ENCODE measurements around the gene AOPEP. TPM values are rescaled to one million over a fixed set of nuclear protein-coding genes. Genes with fewer than 3 reads are reported as not detected.

Gene AOPEP
- total RNA-seq, 1 experiment from 2014 or later, result 32.4 TPM

DNA sequence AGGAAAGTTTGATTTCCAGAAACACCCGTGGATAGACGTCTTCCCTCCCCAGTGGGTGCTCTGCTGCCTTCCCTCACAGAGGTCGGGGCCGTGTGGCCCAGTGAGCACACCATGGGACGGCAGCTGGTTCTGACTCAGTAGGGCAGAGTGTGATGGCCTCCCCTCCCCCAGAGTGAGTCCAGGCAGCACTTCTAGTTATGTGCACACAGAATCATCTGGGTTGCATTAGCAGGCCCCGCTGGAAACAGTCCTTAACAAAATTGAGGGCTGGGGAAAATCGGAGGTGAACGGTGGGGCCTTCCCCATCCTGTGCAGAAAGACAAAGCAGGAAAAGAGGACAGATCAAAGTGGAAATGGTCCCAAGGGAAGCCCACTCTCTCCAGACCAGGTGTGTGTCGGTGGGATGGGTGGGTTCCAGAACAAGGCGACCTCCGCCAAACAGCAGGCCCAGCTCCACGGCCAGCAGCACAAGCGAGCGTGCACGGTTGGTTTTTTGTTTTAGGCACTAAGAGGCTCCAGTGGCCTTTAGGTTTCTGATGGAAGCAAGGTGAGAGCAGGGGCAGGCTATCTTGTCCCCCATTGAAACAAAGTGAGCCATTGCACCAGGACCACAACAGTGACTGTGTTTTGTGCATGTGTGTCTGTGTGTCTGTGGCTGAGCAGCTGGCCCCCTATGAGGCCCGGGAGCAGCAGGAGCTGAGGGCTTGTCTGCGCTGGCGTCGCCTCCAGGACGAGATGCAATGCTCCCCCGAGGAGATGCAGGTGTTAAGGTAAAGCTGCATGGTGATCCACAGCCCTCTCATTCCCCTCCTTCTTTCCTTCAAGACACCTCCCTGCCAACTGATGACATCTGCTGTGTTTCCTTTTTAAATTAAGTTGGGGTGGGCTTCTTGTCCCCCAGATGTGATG, 201.5 kb downstream of the AOPEP start:
- ChIA-PET POLR2A (interaction anchor here (0.6 to 2.3 kb wide), 9 partner anchors 8 to 127 kb away, joined by 3 to 15 read pairs (median 3); no protein-coding TSS in a partner anchor), CTCF (no interaction called here)
- Mint-ChIP-seq H3K36me3 (ENCODE audit: insufficient read depth, unreplicated experiment) (peaks cover 24% of the 10 kb centered on the region), H3K4me3 (ENCODE audit: unreplicated experiment) (no peak overlapping the region), H3K27ac (ENCODE audit: low read depth, unreplicated experiment) (peak overlapping the region; percentile 89), H3K27me3 (ENCODE audit: insufficient read depth, unreplicated experiment) (no peaks in the 10 kb centered on the region), H3K9me3 (ENCODE audit: unreplicated experiment) (no peaks in the 10 kb centered on the region), H3K4me1 (ENCODE audit: insufficient read depth, unreplicated experiment) (peaks cover 64% of the 10 kb centered on the region)
- no TSS peak for BruUV-seq (replicated peaks)
- intact Hi-C loops (cut with micrococcal nuclease), result no loop called here
- no peak for DNase-seq (ENCODE audit: unreplicated experiment)
- no peak for TF ChIP-seq CTCF (IDR thresholded peaks at IDR 0.05; ENCODE audit: unreplicated experiment)

GRCh38 chr9:94928691-94929368, 202.3 kb downstream of the AOPEP start:
- Mint-ChIP-seq H3K9me3 (ENCODE audit: unreplicated experiment) (no peaks in the 10 kb centered on the region), H3K27ac (ENCODE audit: low read depth, unreplicated experiment) (peak overlapping the region; percentile 89), H3K27me3 (ENCODE audit: insufficient read depth, unreplicated experiment) (no peaks in the 10 kb centered on the region), H3K4me3 (ENCODE audit: unreplicated experiment) (peak overlapping the region; percentile 6), H3K4me1 (ENCODE audit: insufficient read depth, unreplicated experiment) (peaks cover 56% of the 10 kb centered on the region), H3K36me3 (ENCODE audit: insufficient read depth, unreplicated experiment) (peaks cover 24% of the 10 kb centered on the region)
- POLR2A ChIA-PET, result interaction anchor here (0.6 to 2.5 kb wide), 14 partner anchors 9 to 123 kb away, joined by 3 to 15 read pairs (median 4); no protein-coding TSS in a partner anchor
- DNase-seq (ENCODE audit: unreplicated experiment), result no peak
- no peak for TF ChIP-seq CTCF (IDR thresholded peaks at IDR 0.05; ENCODE audit: unreplicated experiment)
- no TSS peak for BruUV-seq (replicated peaks)
- intact Hi-C loops (cut with micrococcal nuclease), result loop anchor here (1.0 kb wide), 1 partner anchor 146 kb away; no protein-coding TSS in a partner anchor
- CTCF ChIA-PET, result interaction anchor here (0.6 kb wide), 1 partner anchor 10 kb away, joined by 3 read pairs; no protein-coding TSS in a partner anchor

DNA sequence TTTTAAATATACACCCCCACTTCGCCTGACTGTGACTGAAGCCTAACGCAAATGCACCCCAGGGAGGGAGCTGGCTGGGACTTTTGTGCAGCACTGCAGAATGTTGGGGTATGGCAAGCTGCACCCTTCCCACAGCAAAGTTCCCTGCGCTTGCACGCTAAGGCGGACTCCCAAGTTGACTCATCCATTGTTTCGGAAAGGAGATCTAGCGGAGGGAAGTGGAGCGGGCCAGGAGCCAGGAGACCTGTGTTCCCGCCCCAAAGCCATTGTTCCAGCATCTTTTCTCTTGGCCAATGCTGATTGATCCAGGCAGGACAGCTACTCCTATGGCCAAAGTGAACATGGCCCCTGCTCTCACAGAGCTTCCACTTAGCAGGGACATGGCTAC, 202.9 kb downstream of the AOPEP start:
- no peak for TF ChIP-seq CTCF (IDR thresholded peaks at IDR 0.05; ENCODE audit: unreplicated experiment)
- ChIA-PET CTCF (interaction anchor here (0.6 kb wide), 1 partner anchor 11 kb away, joined by 3 read pairs; no protein-coding TSS in a partner anchor), POLR2A (interaction anchor here (0.6 to 2.5 kb wide), 14 partner anchors 8 to 123 kb away, joined by 3 to 15 read pairs (median 3); no protein-coding TSS in a partner anchor)
- no peaks in the 10 kb centered on the region for H3K27me3 Mint-ChIP-seq (ENCODE audit: insufficient read depth, unreplicated experiment)
- H3K36me3 Mint-ChIP-seq (ENCODE audit: insufficient read depth, unreplicated experiment), result peaks cover 23% of the 10 kb centered on the region
- H3K27ac Mint-ChIP-seq (ENCODE audit: low read depth, unreplicated experiment), result peak overlapping the region; percentile 89
- BruUV-seq (replicated peaks), result no TSS peak
- H3K4me1 Mint-ChIP-seq (ENCODE audit: insufficient read depth, unreplicated experiment), result peaks cover 51% of the 10 kb centered on the region
- intact Hi-C loops (cut with micrococcal nuclease), result loop anchor here (1.0 kb wide), 1 partner anchor 146 kb away; no protein-coding TSS in a partner anchor
- no peaks in the 10 kb centered on the region for H3K9me3 Mint-ChIP-seq (ENCODE audit: unreplicated experiment)
- peak overlapping the region; percentile 6 for H3K4me3 Mint-ChIP-seq (ENCODE audit: unreplicated experiment)
- DNase-seq (ENCODE audit: unreplicated experiment), result peak; percentile 99

Data from MCF 10A (cell line).